Gastrocnemius medialis (tissue), 4 donors: ENCODE results near the gene TXNRD1.

Source experiments
- CTCF ChIP-seq, 5 experiments: fragments of 450-650 bp in 3 of 5; fragments of 200-600 bp in 2 of 5; sonication (generic) in 2 of 5; IDR thresholded peaks in 4 of 5; conservative IDR thresholded peaks in 1 of 5; 1 replicate in 4 of 5; 2 replicates in 1 of 5; pipeline ENCODE4 v1.5.1; 2016 to 2019; ENCODE audit warnings: antibody characterized with exemption in 5 of 5, mild to moderate bottlenecking in 3 of 5, moderate library complexity in 3 of 5
- POLR2A ChIP-seq, 2 donors: fragments of 450-650 bp; IDR thresholded peaks; one replicate each; pipeline ENCODE4 v1.6.1; 2017; ENCODE audit warnings: antibody characterized with exemption in 2 of 2, mild to moderate bottlenecking in 2 of 2, moderate library complexity in 2 of 2

- TF ChIP-seq POLR2A (IDR thresholded peaks at IDR 0.05) (no peak), CTCF (IDR thresholded peaks at IDR 0.05 in 4 of 5, conservative IDR thresholded peaks at IDR 0.05 in 1 of 5) (no peak)
These were observed 118.2 kb downstream of the TXNRD1 start for GRCh38 chr12:104333692-104334255.
